ENCODE results near the gene CA11. TPM values are rescaled to one million over a fixed set of nuclear protein-coding genes. Genes with fewer than 3 reads are reported as not detected.

The CA11 gene
- total and polyA plus RNA-seq, 11 donors, result 2.2 to 14.8 (median 5.8) TPM

DNA sequence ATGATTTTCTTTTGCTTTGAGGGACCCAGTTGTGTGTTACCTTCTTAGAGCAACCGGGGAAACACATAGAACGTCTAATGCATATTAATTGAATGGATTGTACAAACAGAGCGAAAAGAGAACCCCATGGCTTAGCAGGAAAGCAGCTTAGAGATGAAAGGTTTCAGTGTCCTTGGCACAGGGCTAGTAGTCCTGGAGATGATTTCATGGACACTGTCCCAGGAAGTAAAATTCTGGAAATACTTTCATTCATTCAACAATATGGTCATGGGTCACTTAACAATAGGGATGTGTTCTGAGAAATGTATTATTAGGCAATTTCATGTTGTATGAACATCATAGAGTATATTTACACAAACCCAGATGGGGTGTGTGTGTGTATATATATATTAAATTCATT lies 40.1 kb upstream of the CA11 start:
- Histone ChIP-seq H3K36me3 (no peaks in the 10 kb centered on the region), H3K4me1 (no peaks in the 10 kb centered on the region), H3K27me3 (no peaks in the 10 kb centered on the region), H3K27ac (no peak overlapping the region), H3K4me3 (no peak overlapping the region), H3K9me3 (no peaks in the 10 kb centered on the region)
- DNase-seq (no peak), ATAC-seq (no peak)
- 78 to 95% (median 91%) methylated on average over 3 of the region's 3 CpGs for WGBS, 4 donors
- intact Hi-C loops (cut with DNase I), result no loop called here
- no peak for TF ChIP-seq POLR2A (IDR thresholded peaks at IDR 0.05)
- TF ChIP-seq, protein P1, sequence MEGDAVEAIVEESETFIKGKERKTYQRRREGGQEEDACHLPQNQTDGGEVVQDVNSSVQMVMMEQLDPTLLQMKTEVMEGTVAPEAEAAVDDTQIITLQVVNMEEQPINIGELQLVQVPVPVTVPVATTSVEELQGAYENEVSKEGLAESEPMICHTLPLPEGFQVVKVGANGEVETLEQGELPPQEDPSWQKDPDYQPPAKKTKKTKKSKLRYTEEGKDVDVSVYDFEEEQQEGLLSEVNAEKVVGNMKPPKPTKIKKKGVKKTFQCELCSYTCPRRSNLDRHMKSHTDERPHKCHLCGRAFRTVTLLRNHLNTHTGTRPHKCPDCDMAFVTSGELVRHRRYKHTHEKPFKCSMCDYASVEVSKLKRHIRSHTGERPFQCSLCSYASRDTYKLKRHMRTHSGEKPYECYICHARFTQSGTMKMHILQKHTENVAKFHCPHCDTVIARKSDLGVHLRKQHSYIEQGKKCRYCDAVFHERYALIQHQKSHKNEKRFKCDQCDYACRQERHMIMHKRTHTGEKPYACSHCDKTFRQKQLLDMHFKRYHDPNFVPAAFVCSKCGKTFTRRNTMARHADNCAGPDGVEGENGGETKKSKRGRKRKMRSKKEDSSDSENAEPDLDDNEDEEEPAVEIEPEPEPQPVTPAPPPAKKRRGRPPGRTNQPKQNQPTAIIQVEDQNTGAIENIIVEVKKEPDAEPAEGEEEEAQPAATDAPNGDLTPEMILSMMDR (IDR thresholded peaks at IDR 0.05), result no peak

DNA sequence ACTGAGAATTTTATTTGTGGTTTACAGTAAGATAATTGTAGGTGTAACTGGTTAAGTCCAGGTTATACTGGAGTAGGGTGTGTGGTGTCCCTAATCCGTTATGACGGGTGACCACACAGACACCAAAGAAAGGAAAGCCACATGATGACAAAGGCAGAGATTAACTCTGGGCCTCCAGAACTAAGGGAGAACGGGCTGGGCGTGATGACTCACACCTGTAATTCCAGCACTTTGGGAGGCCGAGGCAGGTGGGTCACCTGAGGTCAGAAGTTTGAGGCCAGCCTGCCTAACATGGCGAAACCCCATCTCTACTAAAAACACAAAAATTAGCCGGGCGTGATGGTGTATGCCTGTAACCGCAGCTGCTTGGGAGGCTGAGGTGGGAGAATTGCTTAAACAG lies 39.6 kb upstream of the CA11 start:
- 93 to 99% (median 95%) methylated on average over 9 of the region's 9 CpGs for WGBS, 4 donors
- no peaks in the 10 kb centered on the region for H3K27me3 ChIP-seq
- H3K9me3 ChIP-seq, result no peaks in the 10 kb centered on the region
- no peak overlapping the region for H3K4me3 ChIP-seq
- intact Hi-C loops (cut with DNase I), result no loop called here
- H3K36me3 ChIP-seq, result no peaks in the 10 kb centered on the region
- no peak for TF ChIP-seq POLR2A (IDR thresholded peaks at IDR 0.05)
- TF ChIP-seq, protein P1 (IDR thresholded peaks at IDR 0.05), result no peak
- ATAC-seq, result no peak
- DNase-seq, result no peak
- no peak overlapping the region for H3K27ac ChIP-seq
- no peaks in the 10 kb centered on the region for H3K4me1 ChIP-seq

DNA sequence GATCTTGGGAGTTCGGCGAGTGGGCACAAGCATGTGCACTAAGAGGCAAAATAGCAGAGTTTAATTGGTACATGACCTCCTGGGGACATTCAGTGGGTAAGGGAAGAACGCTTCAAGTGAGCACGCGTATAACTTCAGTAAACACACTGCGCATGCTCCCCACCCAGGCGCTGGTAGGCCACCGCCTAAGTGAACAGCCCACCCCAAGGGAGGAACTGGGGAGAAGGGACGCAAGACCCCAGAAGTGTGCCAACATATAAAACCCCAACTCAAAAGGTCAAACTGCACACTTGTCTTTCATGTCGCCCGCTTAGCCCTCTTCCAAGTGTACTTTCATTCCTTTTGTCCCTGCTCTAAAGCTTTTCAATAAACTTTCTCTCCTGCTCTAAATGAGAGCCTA lies 37.4 kb upstream of the CA11 start:
- peak overlapping the region in 7 of 12 donors; percentile 7 to 34 (median 20) for H3K4me3 ChIP-seq
- 37 to 65% (median 55%) methylated on average over 11 of the region's 11 CpGs for WGBS, 4 donors
- H3K4me1 ChIP-seq, result no peaks in the 10 kb centered on the region
- intact Hi-C loops (cut with DNase I), result no loop called here
- DNase-seq (peak; percentile 42 to 85 (median 63)), ATAC-seq (peak in 3 of 4 donors; percentile 71 to 78 (median 75))
- no peaks in the 10 kb centered on the region for H3K9me3 ChIP-seq
- no peaks in the 10 kb centered on the region for H3K36me3 ChIP-seq
- TF ChIP-seq, protein P1 (IDR thresholded peaks at IDR 0.05), result no peak
- TF ChIP-seq POLR2A (IDR thresholded peaks at IDR 0.05), result no peak
- no peak overlapping the region for H3K27ac ChIP-seq
- H3K27me3 ChIP-seq, result no peaks in the 10 kb centered on the region

DNA sequence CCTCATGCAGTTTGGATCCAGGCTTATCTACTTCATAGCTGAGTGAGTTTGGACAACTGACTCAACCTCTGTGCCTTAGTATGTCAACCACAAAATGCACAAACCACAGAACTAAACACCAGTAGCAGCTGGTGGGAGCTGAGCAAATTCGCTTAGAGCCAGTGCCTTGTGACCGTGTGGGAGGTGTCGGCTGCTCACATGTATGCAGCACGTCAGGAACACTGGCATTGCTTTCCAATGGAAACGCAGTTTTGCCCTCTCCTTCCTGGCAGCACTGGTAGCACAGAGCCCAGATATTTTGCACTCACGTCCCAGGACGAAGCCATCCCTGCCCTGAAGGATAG lies 35.1 kb upstream of the CA11 start:
- ATAC-seq (no peak), DNase-seq (no peak)
- H3K9me3 ChIP-seq, result no peaks in the 10 kb centered on the region
- H3K36me3 ChIP-seq, result no peaks in the 10 kb centered on the region
- WGBS, 4 donors, result 82 to 89% (median 86%) methylated on average over 6 to 7 of the region's 7 CpGs
- no peak overlapping the region for H3K4me3 ChIP-seq
- H3K27ac ChIP-seq, result no peak overlapping the region
- intact Hi-C loops (cut with DNase I), result no loop called here
- no peaks in the 10 kb centered on the region for H3K27me3 ChIP-seq
- no peak for TF ChIP-seq POLR2A (IDR thresholded peaks at IDR 0.05)
- TF ChIP-seq, protein P1 (IDR thresholded peaks at IDR 0.05), result no peak
- H3K4me1 ChIP-seq, result no peaks in the 10 kb centered on the region

Measured in heart left ventricle (tissue), 16 donors.